ENCODE results near the gene FSIP1. TPM values are rescaled to one million over a fixed set of nuclear protein-coding genes. Genes with fewer than 3 reads are reported as not detected.

FSIP1 gene
- polyA plus RNA-seq, 3 donors, result 0.10 to 0.48 (median 0.21) TPM

GRCh38 chr15:39746714-39747276, 35.8 kb downstream of the FSIP1 start:
- Histone ChIP-seq H3K4me2 (replicated peaks; ENCODE audit: extremely low read depth, low read length, poor library complexity, severe bottlenecking) (no peak overlapping the region), H3K4me3 (replicated peaks in 1 of 3; ENCODE audit: low read depth in 2 of 3, low read length in 3 of 3) (no peak overlapping the region), H3K27ac (ENCODE audit: low read depth in 1 of 2, low read length in 2 of 2) (no peak overlapping the region), H3K9me3 (replicated peaks in 1 of 2; ENCODE audit: control insufficient read depth in 1 of 2, insufficient read depth in 1 of 2, low read length in 2 of 2) (no peaks in the 10 kb centered on the region), H4K20me1 (ENCODE audit: insufficient read depth, low read length) (no peaks in the 10 kb centered on the region), H3K9ac (ENCODE audit: insufficient read depth, low read length, poor library complexity, severe bottlenecking) (no peak overlapping the region), H3K4me1 (ENCODE audit: control insufficient read depth in 1 of 2, insufficient read depth in 2 of 2, low read length in 2 of 2) (no peaks in the 10 kb centered on the region), H3K79me2 (ENCODE audit: insufficient read depth, low read length) (no peaks in the 10 kb centered on the region), H3K36me3 (replicated peaks in 1 of 2; ENCODE audit: control insufficient read depth in 1 of 2, insufficient read depth in 2 of 2, low read length in 2 of 2) (no peaks in the 10 kb centered on the region), H3K27me3 (ENCODE audit: control insufficient read depth in 2 of 2, insufficient read depth in 2 of 2, low read length in 2 of 2) (no peaks in the 10 kb centered on the region), H2AFZ (ENCODE audit: insufficient read depth, low read depth, low read length, poor library complexity, severe bottlenecking) (no peak overlapping the region)
- TF ChIP-seq CTCF (IDR thresholded peaks at IDR 0.05), result no peak
- H3K4me1 Mint-ChIP-seq, result no peaks in the 10 kb centered on the region
- H3K9me3 Mint-ChIP-seq, result peaks cover 0 to 5% (median 2%) of the 10 kb centered on the region in 7 donors
- H3K36me3 Mint-ChIP-seq, result no peaks in the 10 kb centered on the region
- no CpG with 5 or more reads among the region's 1 CpG for WGBS (ENCODE audit: insufficient coverage)
- H3K27ac Mint-ChIP-seq, result no peak overlapping the region
- no peak for DNase-seq
- intact Hi-C loops (cut with micrococcal nuclease), result no loop called here
- H3K27me3 Mint-ChIP-seq (ENCODE audit: low read depth in 3 of 3), result peaks cover 0 to 3% (median 2%) of the 10 kb centered on the region in 3 donors
- H3K4me3 Mint-ChIP-seq, result no peak overlapping the region

GRCh38 chr15:39746176-39746575, 36.5 kb downstream of the FSIP1 start:
- Mint-ChIP-seq H3K9me3 (peaks cover 0 to 1% (median under 1%) of the 10 kb centered on the region in 7 donors), H3K27ac (no peak overlapping the region), H3K4me3 (no peak overlapping the region), H3K27me3 (ENCODE audit: low read depth in 3 of 3) (peaks cover 0 to 3% (median 2%) of the 10 kb centered on the region in 3 donors), H3K36me3 (no peaks in the 10 kb centered on the region), H3K4me1 (no peaks in the 10 kb centered on the region)
- TF ChIP-seq CTCF (IDR thresholded peaks at IDR 0.05), result no peak
- Histone ChIP-seq H3K27ac (ENCODE audit: low read depth in 1 of 2, low read length in 2 of 2) (no peak overlapping the region), H3K36me3 (replicated peaks in 1 of 2; ENCODE audit: control insufficient read depth in 1 of 2, insufficient read depth in 2 of 2, low read length in 2 of 2) (no peaks in the 10 kb centered on the region), H3K4me2 (replicated peaks; ENCODE audit: extremely low read depth, low read length, poor library complexity, severe bottlenecking) (no peak overlapping the region), H3K4me1 (ENCODE audit: control insufficient read depth in 1 of 2, insufficient read depth in 2 of 2, low read length in 2 of 2) (no peaks in the 10 kb centered on the region), H4K20me1 (ENCODE audit: insufficient read depth, low read length) (no peaks in the 10 kb centered on the region), H3K9ac (ENCODE audit: insufficient read depth, low read length, poor library complexity, severe bottlenecking) (no peak overlapping the region), H3K4me3 (replicated peaks in 1 of 3; ENCODE audit: low read depth in 2 of 3, low read length in 3 of 3) (no peak overlapping the region), H2AFZ (ENCODE audit: insufficient read depth, low read depth, low read length, poor library complexity, severe bottlenecking) (no peak overlapping the region), H3K27me3 (ENCODE audit: control insufficient read depth in 2 of 2, insufficient read depth in 2 of 2, low read length in 2 of 2) (no peaks in the 10 kb centered on the region), H3K9me3 (replicated peaks in 1 of 2; ENCODE audit: control insufficient read depth in 1 of 2, insufficient read depth in 1 of 2, low read length in 2 of 2) (no peaks in the 10 kb centered on the region), H3K79me2 (ENCODE audit: insufficient read depth, low read length) (no peaks in the 10 kb centered on the region)
- intact Hi-C loops (cut with micrococcal nuclease), result no loop called here
- 100% methylated on average over 1 of the region's 2 CpGs for WGBS (ENCODE audit: insufficient coverage)
- no peak for DNase-seq

Data from CD14-positive monocyte (primary cell).